GM12878 (cell line): ENCODE results near the gene P3H2.

Source experiments
- FOXK2 ChIP-seq: fragments of 450-650 bp; IDR thresholded peaks from 2 replicates; pipeline ENCODE4 v1.6.1; 2017; ENCODE audit warnings: mild to moderate bottlenecking, moderate library complexity
- FOXM1 ChIP-seq: IDR thresholded peaks from 2 replicates; pipeline ENCODE4 v1.6.1; 2012; ENCODE audit warnings: low read depth, mild to moderate bottlenecking, inconsistent platforms, low read length, moderate library complexity
- GABPA ChIP-seq: IDR thresholded peaks from 2 replicates; pipeline ENCODE4 v1.6.1; 2014; ENCODE audit warnings: antibody characterized with exemption, low read depth, mild to moderate bottlenecking, inconsistent platforms
- HCFC1 ChIP-seq: fragments of 150-350 bp; IDR thresholded peaks from 2 replicates; pipeline ENCODE4 v1.6.1; 2014; ENCODE audit warnings: low read length
- POLR2A ChIP-seq: IDR thresholded peaks from 2 replicates; pipeline ENCODE4 v1.6.1; 2011; ENCODE audit warnings: low read depth, mild to moderate bottlenecking, low read length
- POLR2AphosphoS5 ChIP-seq: IDR thresholded peaks from 2 replicates; pipeline ENCODE4 v1.6.1; 2011; ENCODE audit warnings: mild to moderate bottlenecking, low read length, inconsistent platforms
- SMAD1 ChIP-seq: fragments of 450-650 bp; IDR thresholded peaks from 2 replicates; pipeline ENCODE4 v1.6.1; 2018; ENCODE audit warnings: mild to moderate bottlenecking, low read depth; ENCODE audit not compliant: partially characterized antibody
- WRNIP1 ChIP-seq: IDR thresholded peaks from 2 replicates; pipeline ENCODE4 v1.6.1; 2011; ENCODE audit warnings: low read depth, low read length, improper control_type of control experiment, borderline replicate concordance
- ZNF274 ChIP-seq: IDR thresholded peaks from one replicate; pipeline ENCODE4 v1.8.0; 2011; ENCODE audit not compliant: insufficient read length, insufficient read depth
- TF ChIP-seq, protein P1 (sequence below): fragments of 450-650 bp; IDR thresholded peaks from 2 replicates; pipeline ENCODE4 v1.6.1; 2017; ENCODE audit warnings: antibody characterized with exemption, mild to moderate bottlenecking, moderate library complexity
- TF ChIP-seq, protein P2 (sequence below): fragments of 150-350 bp; IDR thresholded peaks from 2 replicates; pipeline ENCODE4 v1.6.1; 2016; ENCODE audit warnings: low read depth, low read length
- TF ChIP-seq, protein P3 (sequence below), 3 experiments: IDR thresholded peaks in 2 of 3; conservative IDR thresholded peaks in 1 of 3; 2 replicates each; pipeline ENCODE4 v1.5.1; 2011; ENCODE audit warnings: low read depth in 3 of 3, low read length in 3 of 3, mild to moderate bottlenecking in 3 of 3, control low read depth in 2 of 3, moderate library complexity in 2 of 3, inconsistent platforms in 1 of 3, mixed read lengths in 1 of 3; ENCODE audit not compliant: control insufficient read depth in 2 of 3, insufficient read depth in 1 of 3; ENCODE audit errors: extremely low read depth in 1 of 3

DNA sequence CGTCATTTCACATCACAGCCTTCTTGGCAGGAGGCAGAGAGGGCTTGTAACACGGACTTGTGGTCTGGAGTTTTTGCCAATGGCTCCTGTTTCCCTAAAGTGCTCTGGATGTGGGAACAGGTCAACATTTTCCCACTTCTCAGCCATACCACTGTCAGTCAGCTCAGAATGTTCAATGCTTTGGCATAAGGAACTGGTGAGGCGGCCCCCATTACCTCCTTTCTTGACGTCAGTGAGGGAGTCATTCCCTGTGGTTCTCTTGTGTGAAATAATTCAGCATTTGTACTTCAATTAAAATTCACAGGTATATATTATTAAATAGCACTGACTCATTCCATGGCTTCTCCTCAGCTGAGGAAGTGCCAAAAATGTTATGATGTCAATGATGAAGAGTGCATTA is 167.1 kb downstream of the P3H2 start:
- TF ChIP-seq, protein P1, sequence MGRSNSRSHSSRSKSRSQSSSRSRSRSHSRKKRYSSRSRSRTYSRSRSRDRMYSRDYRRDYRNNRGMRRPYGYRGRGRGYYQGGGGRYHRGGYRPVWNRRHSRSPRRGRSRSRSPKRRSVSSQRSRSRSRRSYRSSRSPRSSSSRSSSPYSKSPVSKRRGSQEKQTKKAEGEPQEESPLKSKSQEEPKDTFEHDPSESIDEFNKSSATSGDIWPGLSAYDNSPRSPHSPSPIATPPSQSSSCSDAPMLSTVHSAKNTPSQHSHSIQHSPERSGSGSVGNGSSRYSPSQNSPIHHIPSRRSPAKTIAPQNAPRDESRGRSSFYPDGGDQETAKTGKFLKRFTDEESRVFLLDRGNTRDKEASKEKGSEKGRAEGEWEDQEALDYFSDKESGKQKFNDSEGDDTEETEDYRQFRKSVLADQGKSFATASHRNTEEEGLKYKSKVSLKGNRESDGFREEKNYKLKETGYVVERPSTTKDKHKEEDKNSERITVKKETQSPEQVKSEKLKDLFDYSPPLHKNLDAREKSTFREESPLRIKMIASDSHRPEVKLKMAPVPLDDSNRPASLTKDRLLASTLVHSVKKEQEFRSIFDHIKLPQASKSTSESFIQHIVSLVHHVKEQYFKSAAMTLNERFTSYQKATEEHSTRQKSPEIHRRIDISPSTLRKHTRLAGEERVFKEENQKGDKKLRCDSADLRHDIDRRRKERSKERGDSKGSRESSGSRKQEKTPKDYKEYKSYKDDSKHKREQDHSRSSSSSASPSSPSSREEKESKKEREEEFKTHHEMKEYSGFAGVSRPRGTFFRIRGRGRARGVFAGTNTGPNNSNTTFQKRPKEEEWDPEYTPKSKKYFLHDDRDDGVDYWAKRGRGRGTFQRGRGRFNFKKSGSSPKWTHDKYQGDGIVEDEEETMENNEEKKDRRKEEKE: no peak
- no peak for TF ChIP-seq FOXK2
- no peak for TF ChIP-seq WRNIP1
- TF ChIP-seq HCFC1: no peak
- TF ChIP-seq FOXM1: no peak
- TF ChIP-seq POLR2A: no peak
- TF ChIP-seq, protein P2, sequence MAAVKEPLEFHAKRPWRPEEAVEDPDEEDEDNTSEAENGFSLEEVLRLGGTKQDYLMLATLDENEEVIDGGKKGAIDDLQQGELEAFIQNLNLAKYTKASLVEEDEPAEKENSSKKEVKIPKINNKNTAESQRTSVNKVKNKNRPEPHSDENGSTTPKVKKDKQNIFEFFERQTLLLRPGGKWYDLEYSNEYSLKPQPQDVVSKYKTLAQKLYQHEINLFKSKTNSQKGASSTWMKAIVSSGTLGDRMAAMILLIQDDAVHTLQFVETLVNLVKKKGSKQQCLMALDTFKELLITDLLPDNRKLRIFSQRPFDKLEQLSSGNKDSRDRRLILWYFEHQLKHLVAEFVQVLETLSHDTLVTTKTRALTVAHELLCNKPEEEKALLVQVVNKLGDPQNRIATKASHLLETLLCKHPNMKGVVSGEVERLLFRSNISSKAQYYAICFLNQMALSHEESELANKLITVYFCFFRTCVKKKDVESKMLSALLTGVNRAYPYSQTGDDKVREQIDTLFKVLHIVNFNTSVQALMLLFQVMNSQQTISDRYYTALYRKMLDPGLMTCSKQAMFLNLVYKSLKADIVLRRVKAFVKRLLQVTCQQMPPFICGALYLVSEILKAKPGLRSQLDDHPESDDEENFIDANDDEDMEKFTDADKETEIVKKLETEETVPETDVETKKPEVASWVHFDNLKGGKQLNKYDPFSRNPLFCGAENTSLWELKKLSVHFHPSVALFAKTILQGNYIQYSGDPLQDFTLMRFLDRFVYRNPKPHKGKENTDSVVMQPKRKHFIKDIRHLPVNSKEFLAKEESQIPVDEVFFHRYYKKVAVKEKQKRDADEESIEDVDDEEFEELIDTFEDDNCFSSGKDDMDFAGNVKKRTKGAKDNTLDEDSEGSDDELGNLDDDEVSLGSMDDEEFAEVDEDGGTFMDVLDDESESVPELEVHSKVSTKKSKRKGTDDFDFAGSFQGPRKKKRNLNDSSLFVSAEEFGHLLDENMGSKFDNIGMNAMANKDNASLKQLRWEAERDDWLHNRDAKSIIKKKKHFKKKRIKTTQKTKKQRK: no peak
- TF ChIP-seq, protein P3, sequence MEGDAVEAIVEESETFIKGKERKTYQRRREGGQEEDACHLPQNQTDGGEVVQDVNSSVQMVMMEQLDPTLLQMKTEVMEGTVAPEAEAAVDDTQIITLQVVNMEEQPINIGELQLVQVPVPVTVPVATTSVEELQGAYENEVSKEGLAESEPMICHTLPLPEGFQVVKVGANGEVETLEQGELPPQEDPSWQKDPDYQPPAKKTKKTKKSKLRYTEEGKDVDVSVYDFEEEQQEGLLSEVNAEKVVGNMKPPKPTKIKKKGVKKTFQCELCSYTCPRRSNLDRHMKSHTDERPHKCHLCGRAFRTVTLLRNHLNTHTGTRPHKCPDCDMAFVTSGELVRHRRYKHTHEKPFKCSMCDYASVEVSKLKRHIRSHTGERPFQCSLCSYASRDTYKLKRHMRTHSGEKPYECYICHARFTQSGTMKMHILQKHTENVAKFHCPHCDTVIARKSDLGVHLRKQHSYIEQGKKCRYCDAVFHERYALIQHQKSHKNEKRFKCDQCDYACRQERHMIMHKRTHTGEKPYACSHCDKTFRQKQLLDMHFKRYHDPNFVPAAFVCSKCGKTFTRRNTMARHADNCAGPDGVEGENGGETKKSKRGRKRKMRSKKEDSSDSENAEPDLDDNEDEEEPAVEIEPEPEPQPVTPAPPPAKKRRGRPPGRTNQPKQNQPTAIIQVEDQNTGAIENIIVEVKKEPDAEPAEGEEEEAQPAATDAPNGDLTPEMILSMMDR (IDR thresholded peaks at IDR 0.05 in 2 of 3, conservative IDR thresholded peaks at IDR 0.05 in 1 of 3; ENCODE audit: control insufficient read depth in 2 of 3, extremely low read depth in 1 of 3, insufficient read depth in 1 of 3, low read depth in 3 of 3, low read length in 3 of 3): no peak
- no peak for TF ChIP-seq ZNF274
- TF ChIP-seq SMAD1: no peak
- TF ChIP-seq GABPA: no peak
- no peak for TF ChIP-seq POLR2AphosphoS5
